ENCODE data around the gene LPAR3.

LPAR3 gene

GRCh38 chr1:84795213-84795612 lies 97.8 kb downstream of the LPAR3 start:
- H3K36me3 ChIP-seq (ENCODE audit: control insufficient read depth, insufficient read depth, low read length) = no peaks in the 10 kb centered on the region
- no CpG with 5 or more reads among the region's 2 CpGs for WGBS (ENCODE audit: extremely low coverage, insufficient coverage, low lambda C conversion rate)
- no peak overlapping the region for H3K56ac ChIP-seq (ENCODE audit: low read length)
- no peak overlapping the region for H2BK15ac ChIP-seq (replicated peaks; ENCODE audit: low read depth)
- no peak overlapping the region for H3K9ac ChIP-seq (ENCODE audit: low read length)
- no peak overlapping the region for H2BK120ac ChIP-seq (ENCODE audit: low read depth, low read length)
- H3K79me1 ChIP-seq (ENCODE audit: low read length) = no peaks in the 10 kb centered on the region
- no peaks in the 10 kb centered on the region for H3K79me2 ChIP-seq (ENCODE audit: control insufficient read depth, insufficient read depth, low read length)
- DNase-seq = no peak
- no peak overlapping the region for H2BK5ac ChIP-seq (ENCODE audit: low read length)
- no peak overlapping the region for H2AK5ac ChIP-seq (ENCODE audit: low read length)
- no peak overlapping the region for H3K4ac ChIP-seq (ENCODE audit: low read depth, low read length)
- no peaks in the 10 kb centered on the region for H3K4me1 ChIP-seq (ENCODE audit: control insufficient read depth, low read depth, low read length)
- H3K4me2 ChIP-seq (ENCODE audit: low read length) = no peak overlapping the region
- H3K27me3 ChIP-seq (ENCODE audit: insufficient read depth, low read length, poor library complexity) = no peaks in the 10 kb centered on the region
- no peak overlapping the region for H3K23ac ChIP-seq (ENCODE audit: low read length)
- H4K5ac ChIP-seq (ENCODE audit: low read length) = no peak overlapping the region
- H3K27ac ChIP-seq (ENCODE audit: low read depth, low read length) = no peak overlapping the region
- no peak overlapping the region for H3K18ac ChIP-seq (ENCODE audit: low read length)
- no peak overlapping the region for H3K4me3 ChIP-seq (ENCODE audit: low read length)
- H4K8ac ChIP-seq (ENCODE audit: low read depth, low read length) = no peak overlapping the region

- Histone ChIP-seq H3K79me2 (ENCODE audit: control insufficient read depth, insufficient read depth, low read length) (no peaks in the 10 kb centered on the region), H3K36me3 (ENCODE audit: control insufficient read depth, insufficient read depth, low read length) (no peaks in the 10 kb centered on the region), H2BK5ac (ENCODE audit: low read length) (no peak overlapping the region), H4K5ac (ENCODE audit: low read length) (no peak overlapping the region), H3K27me3 (ENCODE audit: insufficient read depth, low read length, poor library complexity) (no peaks in the 10 kb centered on the region), H3K4me1 (ENCODE audit: control insufficient read depth, low read depth, low read length) (no peaks in the 10 kb centered on the region), H3K27ac (ENCODE audit: low read depth, low read length) (no peak overlapping the region), H2BK120ac (ENCODE audit: low read depth, low read length) (no peak overlapping the region), H3K79me1 (ENCODE audit: low read length) (no peaks in the 10 kb centered on the region), H3K4me3 (ENCODE audit: low read length) (no peak overlapping the region), H3K4me2 (ENCODE audit: low read length) (no peak overlapping the region), H2AK5ac (ENCODE audit: low read length) (no peak overlapping the region), H3K4ac (ENCODE audit: low read depth, low read length) (no peak overlapping the region), H3K9ac (ENCODE audit: low read length) (no peak overlapping the region), H3K23ac (ENCODE audit: low read length) (no peak overlapping the region), H3K56ac (ENCODE audit: low read length) (no peak overlapping the region), H2BK15ac (replicated peaks; ENCODE audit: low read depth) (no peak overlapping the region), H3K18ac (ENCODE audit: low read length) (no peak overlapping the region), H4K8ac (ENCODE audit: low read depth, low read length) (no peak overlapping the region)
- no CpG with 5 or more reads among the region's 2 CpGs for WGBS (ENCODE audit: extremely low coverage, insufficient coverage, low lambda C conversion rate)
- DNase-seq = no peak
Measured at GRCh38 chr1:84792421-84792820, 100.6 kb downstream of the LPAR3 start.

- no peaks in the 10 kb centered on the region for H3K79me1 ChIP-seq (ENCODE audit: low read length)
- H3K27ac ChIP-seq (ENCODE audit: low read depth, low read length) = no peak overlapping the region
- no peak overlapping the region for H3K9ac ChIP-seq (ENCODE audit: low read length)
- WGBS (ENCODE audit: extremely low coverage, insufficient coverage, low lambda C conversion rate) = no CpG with 5 or more reads among the region's 3 CpGs
- H2BK15ac ChIP-seq (replicated peaks; ENCODE audit: low read depth) = no peak overlapping the region
- DNase-seq = no peak
- H4K5ac ChIP-seq (ENCODE audit: low read length) = no peak overlapping the region
- H2BK5ac ChIP-seq (ENCODE audit: low read length) = no peak overlapping the region
- no peak overlapping the region for H3K4me2 ChIP-seq (ENCODE audit: low read length)
- H4K8ac ChIP-seq (ENCODE audit: low read depth, low read length) = no peak overlapping the region
- H3K18ac ChIP-seq (ENCODE audit: low read length) = no peak overlapping the region
- no peaks in the 10 kb centered on the region for H3K27me3 ChIP-seq (ENCODE audit: insufficient read depth, low read length, poor library complexity)
- no peak overlapping the region for H3K23ac ChIP-seq (ENCODE audit: low read length)
- no peak overlapping the region for H3K56ac ChIP-seq (ENCODE audit: low read length)
- no peaks in the 10 kb centered on the region for H3K79me2 ChIP-seq (ENCODE audit: control insufficient read depth, insufficient read depth, low read length)
- H3K4ac ChIP-seq (ENCODE audit: low read depth, low read length) = no peak overlapping the region
- no peaks in the 10 kb centered on the region for H3K36me3 ChIP-seq (ENCODE audit: control insufficient read depth, insufficient read depth, low read length)
- H2BK120ac ChIP-seq (ENCODE audit: low read depth, low read length) = no peak overlapping the region
- H3K4me3 ChIP-seq (ENCODE audit: low read length) = no peak overlapping the region
- H3K4me1 ChIP-seq (ENCODE audit: control insufficient read depth, low read depth, low read length) = no peaks in the 10 kb centered on the region
- H2AK5ac ChIP-seq (ENCODE audit: low read length) = no peak overlapping the region
Measured at GRCh38 chr1:84789014-84789413, 104.0 kb downstream of the LPAR3 start.

GRCh38 chr1:84785271-84786036 lies 107.6 kb downstream of the LPAR3 start:
- no peak overlapping the region for H2BK15ac ChIP-seq (replicated peaks; ENCODE audit: low read depth)
- H2AK5ac ChIP-seq (ENCODE audit: low read length) = no peak overlapping the region
- no peak overlapping the region for H3K4me2 ChIP-seq (ENCODE audit: low read length)
- H2BK120ac ChIP-seq (ENCODE audit: low read depth, low read length) = no peak overlapping the region
- H3K36me3 ChIP-seq (ENCODE audit: control insufficient read depth, insufficient read depth, low read length) = no peaks in the 10 kb centered on the region
- H3K4me1 ChIP-seq (ENCODE audit: control insufficient read depth, low read depth, low read length) = no peaks in the 10 kb centered on the region
- no peaks in the 10 kb centered on the region for H3K79me2 ChIP-seq (ENCODE audit: control insufficient read depth, insufficient read depth, low read length)
- no peak overlapping the region for H4K5ac ChIP-seq (ENCODE audit: low read length)
- H4K8ac ChIP-seq (ENCODE audit: low read depth, low read length) = no peak overlapping the region
- no CpG with 5 or more reads among the region's 4 CpGs for WGBS (ENCODE audit: extremely low coverage, insufficient coverage, low lambda C conversion rate)
- H3K23ac ChIP-seq (ENCODE audit: low read length) = no peak overlapping the region
- no peak overlapping the region for H3K4me3 ChIP-seq (ENCODE audit: low read length)
- no peak overlapping the region for H3K56ac ChIP-seq (ENCODE audit: low read length)
- no peaks in the 10 kb centered on the region for H3K27me3 ChIP-seq (ENCODE audit: insufficient read depth, low read length, poor library complexity)
- no peak overlapping the region for H3K9ac ChIP-seq (ENCODE audit: low read length)
- H2BK5ac ChIP-seq (ENCODE audit: low read length) = no peak overlapping the region
- H3K18ac ChIP-seq (ENCODE audit: low read length) = no peak overlapping the region
- DNase-seq = no peak
- H3K27ac ChIP-seq (ENCODE audit: low read depth, low read length) = no peak overlapping the region
- no peaks in the 10 kb centered on the region for H3K79me1 ChIP-seq (ENCODE audit: low read length)
- H3K4ac ChIP-seq (ENCODE audit: low read depth, low read length) = no peak overlapping the region

- H3K79me1 ChIP-seq (ENCODE audit: low read length) = no peaks in the 10 kb centered on the region
- H3K4ac ChIP-seq (ENCODE audit: low read depth, low read length) = no peak overlapping the region
- H2BK15ac ChIP-seq (replicated peaks; ENCODE audit: low read depth) = no peak overlapping the region
- H3K79me2 ChIP-seq (ENCODE audit: control insufficient read depth, insufficient read depth, low read length) = no peaks in the 10 kb centered on the region
- H3K4me1 ChIP-seq (ENCODE audit: control insufficient read depth, low read depth, low read length) = no peaks in the 10 kb centered on the region
- WGBS (ENCODE audit: extremely low coverage, insufficient coverage, low lambda C conversion rate) = no CpG with 5 or more reads among the region's 6 CpGs
- H3K27ac ChIP-seq (ENCODE audit: low read depth, low read length) = no peak overlapping the region
- no peak overlapping the region for H2BK5ac ChIP-seq (ENCODE audit: low read length)
- H4K8ac ChIP-seq (ENCODE audit: low read depth, low read length) = no peak overlapping the region
- H2AK5ac ChIP-seq (ENCODE audit: low read length) = no peak overlapping the region
- no peaks in the 10 kb centered on the region for H3K36me3 ChIP-seq (ENCODE audit: control insufficient read depth, insufficient read depth, low read length)
- H3K27me3 ChIP-seq (ENCODE audit: insufficient read depth, low read length, poor library complexity) = no peaks in the 10 kb centered on the region
- DNase-seq = no peak
- H2BK120ac ChIP-seq (ENCODE audit: low read depth, low read length) = no peak overlapping the region
- no peak overlapping the region for H3K18ac ChIP-seq (ENCODE audit: low read length)
- no peak overlapping the region for H4K5ac ChIP-seq (ENCODE audit: low read length)
- H3K23ac ChIP-seq (ENCODE audit: low read length) = no peak overlapping the region
- H3K9ac ChIP-seq (ENCODE audit: low read length) = no peak overlapping the region
- H3K4me3 ChIP-seq (ENCODE audit: low read length) = no peak overlapping the region
- no peak overlapping the region for H3K56ac ChIP-seq (ENCODE audit: low read length)
- no peak overlapping the region for H3K4me2 ChIP-seq (ENCODE audit: low read length)
Measured at GRCh38 chr1:84782881-84783280, 110.1 kb downstream of the LPAR3 start.
